ENCODE results near the gene MMP25. TPM values are rescaled to one million over a fixed set of nuclear protein-coding genes. Genes with fewer than 3 reads are reported as not detected.

Gene MMP25
- total and polyA plus RNA-seq, 7 experiments from 2014 or later: 0.64 to 64.4 (median 0.93) TPM

DNA sequence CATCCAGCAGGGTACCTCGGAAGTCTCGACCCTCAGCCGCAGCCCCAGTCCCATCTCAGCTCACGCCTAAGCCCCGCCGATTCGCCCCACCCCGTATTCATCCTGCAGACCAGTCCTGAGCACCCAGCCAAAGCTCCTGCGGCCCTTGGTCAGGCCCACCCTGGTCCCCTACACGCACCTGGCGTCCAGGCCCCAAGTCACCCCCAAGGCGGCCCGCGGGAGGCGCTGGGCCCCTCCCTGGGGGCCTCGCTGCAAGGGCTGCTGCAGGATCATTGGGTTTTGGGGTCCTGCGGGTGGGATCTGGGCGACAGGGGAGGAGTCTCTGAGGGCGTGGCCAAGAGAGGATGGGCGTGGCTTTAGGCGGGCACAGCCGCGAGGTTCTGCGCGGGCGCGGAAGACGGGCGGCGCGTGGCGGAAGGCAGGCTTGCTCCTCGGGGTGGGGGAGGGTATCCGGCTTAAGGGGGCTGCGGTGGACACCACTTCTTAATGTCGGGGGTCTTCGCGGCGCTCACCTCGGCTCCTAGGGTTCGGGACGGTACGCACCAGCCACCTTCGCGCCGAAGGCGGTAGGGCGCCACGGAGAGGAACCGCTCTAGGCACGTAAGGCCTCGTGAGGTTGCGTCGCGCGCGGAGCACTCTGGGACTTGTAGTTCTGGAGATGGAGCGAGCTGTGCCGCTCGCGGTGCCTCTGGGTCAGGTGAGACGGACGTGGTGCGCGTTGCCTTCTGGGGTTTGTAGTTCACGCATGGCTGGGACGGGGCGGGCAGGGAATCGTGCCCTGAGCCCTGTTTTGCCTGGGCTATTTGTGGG lies 22.5 kb upstream of the MMP25 start, which contains the start of the genes HCFC1R1 and THOC6:
Gene HCFC1R1 (minus strand): TSS at position 274 of the 810 bp plus-strand sequence. CDS start 1 bp downstream, at position 273.
Gene THOC6 (plus strand): TSS at position 367 of the 810 bp plus-strand sequence. CDS start 292 bp downstream, at position 659.
- Mint-ChIP-seq H3K4me1 (peaks cover 15 to 62% (median 50%) of the 10 kb centered on the region in 7 donors), H3K4me3 (peak within 1 kb of the TSS; percentile 78 to 98 (median 92)), H3K27me3 (peaks cover 0 to 5% (median 2%) of the 10 kb centered on the region in 5 donors), H3K9me3 (no peaks in the 10 kb centered on the region), H3K27ac (peak within 1 kb of the TSS; percentile 85 to 99 (median 96)), H3K36me3 (peaks cover 0 to 14% (median 3%) of the 10 kb centered on the region in 5 donors)
- Histone ChIP-seq H3K27ac (ENCODE audit: low read depth, low read length) (peak within 1 kb of the TSS; percentile 98), H3K4me3 (ENCODE audit: low read length) (peak within 1 kb of the TSS; percentile 87), H3K4me1 (ENCODE audit: control insufficient read depth in 2 of 2, insufficient read depth in 2 of 2, low read length in 2 of 2) (peaks cover 42 to 50% of the 10 kb centered on the region in 2 donors), H3K9me3 (ENCODE audit: control insufficient read depth in 2 of 3, low read length in 3 of 3) (no peaks in the 10 kb centered on the region), H3K27me3 (ENCODE audit: control insufficient read depth in 2 of 2, insufficient read depth in 2 of 2, low read length in 2 of 2) (peaks cover 0 to under 1% of the 10 kb centered on the region in 2 donors), H3K36me3 (ENCODE audit: control insufficient read depth in 2 of 3, insufficient read depth in 3 of 3, low read length in 3 of 3) (peaks cover 0 to 20% (median 0%) of the 10 kb centered on the region in 3 experiments)
- peak; percentile 89 for ATAC-seq
- ChIA-PET POLR2A (interaction anchor here (0.6 to 2.9 kb wide), 13 partner anchors 10 to 111 kb away, joined by 3 to 11 read pairs (median 4); partner anchors contain the start of genes CLDN9 and ZNF213), CTCF (interaction anchor here (1.8 to 3.3 kb wide), 2 partner anchors 20 to 111 kb away, joined by 5 to 11 read pairs; partner anchors contain the start of gene ZNF213)
- peak; percentile 86 to 96 (median 96) for DNase-seq
- intact Hi-C loops (cut with micrococcal nuclease): loop anchor here (1.0 to 10.0 kb wide), 12 partner anchors 20 to 1228 kb away; partner anchors contain the start of genes PAQR4 (in 2 of the 2), CEMP1 (in 1 of the 2), CLUAP1 (in 1 of the 2) and ELOB (in 1 of the 2)

DNA sequence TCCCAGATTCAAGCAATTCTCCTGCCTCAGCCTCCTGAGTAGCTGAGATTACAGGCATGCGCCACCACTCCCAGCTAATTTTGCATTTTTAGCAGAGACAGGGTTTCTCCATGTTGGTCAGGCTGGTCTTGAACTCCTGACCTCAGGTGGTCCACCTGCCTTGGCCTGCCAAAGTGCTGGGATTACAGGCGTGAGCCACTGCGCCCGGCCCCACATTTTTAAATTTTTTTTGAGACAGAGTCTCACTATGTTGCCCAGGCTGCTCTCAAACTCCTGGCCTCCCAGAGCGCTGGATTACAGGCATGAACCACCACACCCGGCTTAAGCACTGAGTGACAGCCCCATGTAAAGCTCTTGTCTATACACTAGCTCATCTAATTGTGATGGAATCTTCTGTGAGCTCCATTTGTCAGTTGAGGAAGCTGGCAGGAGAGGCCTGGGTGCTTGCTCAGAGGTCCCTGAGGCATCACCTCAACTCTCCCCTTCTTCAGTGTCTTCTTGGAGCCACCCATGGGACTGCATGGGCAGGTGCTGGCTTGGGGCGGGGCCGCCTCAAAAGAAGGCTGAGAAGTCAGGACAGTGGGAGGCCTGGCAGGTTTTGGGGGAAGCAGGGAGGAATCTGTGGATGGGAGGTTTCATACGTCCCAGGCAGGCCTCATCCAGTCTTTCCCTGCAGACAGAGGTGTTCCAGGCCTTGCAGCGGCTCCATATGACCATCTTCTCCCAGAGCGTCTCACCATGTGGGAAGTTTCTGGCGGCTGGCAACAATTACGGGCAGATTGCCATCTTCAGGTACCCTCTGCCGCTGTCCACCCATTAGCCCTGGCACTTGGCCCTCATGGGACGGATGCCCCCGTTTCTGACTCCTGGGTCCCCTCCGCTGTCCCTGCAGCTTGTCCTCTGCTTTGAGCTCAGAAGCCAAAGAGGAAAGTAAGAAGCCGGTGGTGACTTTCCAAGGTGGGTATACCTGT lies 21.0 kb upstream of the MMP25 start:
- peaks cover 6 to 17% (median 11%) of the 10 kb centered on the region in 5 donors for H3K27me3 Mint-ChIP-seq
- Histone ChIP-seq H3K9me3 (ENCODE audit: control insufficient read depth in 2 of 3, low read length in 3 of 3) (no peaks in the 10 kb centered on the region), H3K36me3 (ENCODE audit: control insufficient read depth in 2 of 3, insufficient read depth in 3 of 3, low read length in 3 of 3) (peaks cover 0 to 20% (median 0%) of the 10 kb centered on the region in 3 experiments), H3K27me3 (ENCODE audit: control insufficient read depth in 2 of 2, insufficient read depth in 2 of 2, low read length in 2 of 2) (peaks cover 0 to 5% of the 10 kb centered on the region in 2 donors), H3K4me1 (ENCODE audit: control insufficient read depth in 2 of 2, insufficient read depth in 2 of 2, low read length in 2 of 2) (peaks cover 51% of the 10 kb centered on the region in 2 donors), H3K4me3 (ENCODE audit: low read length) (no peak overlapping the region), H3K27ac (ENCODE audit: low read depth, low read length) (no peak overlapping the region)
- no peak for ATAC-seq
- peak overlapping the region in 3 of 10 donors; percentile 9 to 53 (median 25) for H3K4me3 Mint-ChIP-seq
- ChIA-PET POLR2A (interaction anchor here (1.0 kb wide), 1 partner anchor 15 kb away, joined by 3 read pairs; no protein-coding TSS in a partner anchor), CTCF (interaction anchor here (0.7 to 9.2 kb wide), 3 partner anchors 22 to 103 kb away, joined by 4 to 98 read pairs (median 4); no protein-coding TSS in a partner anchor)
- H3K36me3 Mint-ChIP-seq: peaks cover 0 to 14% (median 3%) of the 10 kb centered on the region in 5 donors
- H3K4me1 Mint-ChIP-seq: peaks cover 27 to 64% (median 53%) of the 10 kb centered on the region in 7 donors
- intact Hi-C loops (cut with micrococcal nuclease): loop anchor here in 1 of 2 donors (10.0 kb wide), 2 partner anchors 239 to 491 kb away; partner anchors contain the start of genes CEMP1 and PDPK1
- H3K9me3 Mint-ChIP-seq: no peaks in the 10 kb centered on the region
- no peak overlapping the region for H3K27ac Mint-ChIP-seq
- no peak for DNase-seq

DNA sequence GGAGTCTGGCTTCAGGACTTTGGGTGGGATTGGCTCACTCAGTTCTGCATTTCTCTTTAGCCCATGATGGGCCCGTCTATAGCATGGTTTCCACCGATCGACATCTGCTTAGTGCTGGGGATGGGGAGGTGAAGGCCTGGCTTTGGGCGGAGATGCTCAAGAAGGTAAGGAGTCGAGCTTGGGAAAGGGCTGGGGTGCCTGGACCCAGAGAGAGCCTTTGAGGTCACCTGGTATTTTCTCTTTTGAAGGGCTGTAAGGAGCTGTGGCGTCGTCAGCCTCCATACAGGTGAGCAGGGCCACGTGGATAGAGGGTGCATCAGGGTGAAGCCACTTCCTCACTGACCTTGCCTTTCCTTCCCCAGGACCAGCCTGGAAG lies 20.4 kb upstream of the MMP25 start:
- Histone ChIP-seq H3K4me3 (ENCODE audit: low read length) (no peak overlapping the region), H3K9me3 (ENCODE audit: control insufficient read depth in 2 of 3, low read length in 3 of 3) (no peaks in the 10 kb centered on the region), H3K27ac (ENCODE audit: low read depth, low read length) (no peak overlapping the region), H3K36me3 (ENCODE audit: control insufficient read depth in 2 of 3, insufficient read depth in 3 of 3, low read length in 3 of 3) (peaks cover 0 to 20% (median 0%) of the 10 kb centered on the region in 3 experiments), H3K4me1 (ENCODE audit: control insufficient read depth in 2 of 2, insufficient read depth in 2 of 2, low read length in 2 of 2) (peaks cover 46 to 47% of the 10 kb centered on the region in 2 donors), H3K27me3 (ENCODE audit: control insufficient read depth in 2 of 2, insufficient read depth in 2 of 2, low read length in 2 of 2) (peaks cover 0 to 5% of the 10 kb centered on the region in 2 donors)
- intact Hi-C loops (cut with micrococcal nuclease): loop anchor here in 1 of 2 donors (10.0 kb wide), 2 partner anchors 239 to 491 kb away; partner anchors contain the start of genes CEMP1 and PDPK1
- Mint-ChIP-seq H3K9me3 (no peaks in the 10 kb centered on the region), H3K36me3 (peaks cover 0 to 14% (median 3%) of the 10 kb centered on the region in 5 donors), H3K4me1 (peaks cover 27 to 62% (median 50%) of the 10 kb centered on the region in 7 donors), H3K27me3 (peaks cover 10 to 22% (median 11%) of the 10 kb centered on the region in 5 donors), H3K4me3 (no peak overlapping the region), H3K27ac (no peak overlapping the region)
- ATAC-seq (no peak), DNase-seq (no peak)
- CTCF ChIA-PET: interaction anchor here (0.7 to 9.2 kb wide), 2 partner anchors 22 to 103 kb away, joined by 4 to 98 read pairs; no protein-coding TSS in a partner anchor
- POLR2A ChIA-PET: interaction anchor here (1.0 kb wide), 1 partner anchor 16 kb away, joined by 3 read pairs; no protein-coding TSS in a partner anchor

DNA sequence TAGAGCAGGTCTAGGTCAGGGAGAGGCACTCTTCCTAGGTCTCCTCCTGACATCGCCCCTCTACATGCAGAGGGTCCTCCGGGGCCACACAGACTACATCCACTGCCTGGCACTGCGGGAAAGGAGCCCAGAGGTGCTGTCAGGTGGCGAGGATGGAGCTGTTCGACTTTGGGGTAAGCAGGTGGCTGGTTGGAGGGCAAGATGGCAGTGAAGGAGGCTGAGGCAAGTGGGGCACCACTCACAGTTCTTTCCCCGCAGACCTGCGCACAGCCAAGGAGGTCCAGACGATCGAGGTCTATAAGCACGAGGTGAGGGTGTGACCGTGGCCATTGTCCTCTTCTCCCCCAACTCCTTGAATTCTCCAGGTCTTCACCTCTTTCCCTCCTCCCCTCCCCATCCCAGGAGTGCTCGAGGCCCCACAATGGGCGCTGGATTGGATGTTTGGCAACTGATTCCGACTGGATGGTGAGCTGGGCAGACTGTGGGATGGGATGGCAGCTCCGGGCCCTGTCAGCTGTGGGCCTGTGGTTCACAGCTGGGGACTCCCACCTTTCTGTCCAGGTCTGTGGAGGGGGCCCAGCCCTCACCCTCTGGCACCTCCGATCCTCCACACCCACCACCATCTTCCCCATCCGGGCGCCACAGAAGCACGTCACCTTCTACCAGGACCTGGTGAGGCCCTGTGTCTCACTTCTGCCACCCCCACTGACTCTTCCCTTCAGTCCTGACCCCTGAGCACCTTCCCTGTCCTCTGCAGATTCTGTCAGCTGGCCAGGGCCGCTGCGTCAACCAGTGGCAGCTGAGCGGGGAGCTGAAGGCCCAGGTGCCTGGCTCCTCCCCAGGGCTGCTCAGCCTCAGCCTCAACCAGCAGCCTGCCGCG lies 19.5 kb upstream of the MMP25 start:
- H3K4me3 Mint-ChIP-seq: no peak overlapping the region
- Histone ChIP-seq H3K27me3 (ENCODE audit: control insufficient read depth in 2 of 2, insufficient read depth in 2 of 2, low read length in 2 of 2) (peaks cover 0 to 5% of the 10 kb centered on the region in 2 donors), H3K27ac (ENCODE audit: low read depth, low read length) (no peak overlapping the region), H3K4me3 (ENCODE audit: low read length) (no peak overlapping the region), H3K36me3 (ENCODE audit: control insufficient read depth in 2 of 3, insufficient read depth in 3 of 3, low read length in 3 of 3) (peaks cover 0 to 20% (median 0%) of the 10 kb centered on the region in 3 experiments), H3K9me3 (ENCODE audit: control insufficient read depth in 2 of 3, low read length in 3 of 3) (no peaks in the 10 kb centered on the region), H3K4me1 (ENCODE audit: control insufficient read depth in 2 of 2, insufficient read depth in 2 of 2, low read length in 2 of 2) (peaks cover 37 to 41% of the 10 kb centered on the region in 2 donors)
- ChIA-PET CTCF (interaction anchor here (0.7 to 9.2 kb wide), 11 partner anchors 12 to 367 kb away, joined by 3 to 98 read pairs (median 6); partner anchors contain the start of gene IL32), POLR2A (interaction anchor here (1.5 to 2.3 kb wide), 4 partner anchors 19 to 106 kb away, joined by 3 to 17 read pairs (median 7); no protein-coding TSS in a partner anchor)
- H3K9me3 Mint-ChIP-seq: no peaks in the 10 kb centered on the region
- no peak for DNase-seq
- H3K4me1 Mint-ChIP-seq: peaks cover 27 to 54% (median 46%) of the 10 kb centered on the region in 7 donors
- H3K27ac Mint-ChIP-seq: no peak overlapping the region
- H3K27me3 Mint-ChIP-seq: peaks cover 10 to 25% (median 13%) of the 10 kb centered on the region in 5 donors
- intact Hi-C loops (cut with micrococcal nuclease): loop anchor here in 1 of 2 donors (10.0 kb wide), 2 partner anchors 238 to 492 kb away; partner anchors contain the start of genes CEMP1 and PDPK1
- peaks cover 0 to 14% (median 3%) of the 10 kb centered on the region in 5 donors for H3K36me3 Mint-ChIP-seq
- no peak for ATAC-seq

DNA sequence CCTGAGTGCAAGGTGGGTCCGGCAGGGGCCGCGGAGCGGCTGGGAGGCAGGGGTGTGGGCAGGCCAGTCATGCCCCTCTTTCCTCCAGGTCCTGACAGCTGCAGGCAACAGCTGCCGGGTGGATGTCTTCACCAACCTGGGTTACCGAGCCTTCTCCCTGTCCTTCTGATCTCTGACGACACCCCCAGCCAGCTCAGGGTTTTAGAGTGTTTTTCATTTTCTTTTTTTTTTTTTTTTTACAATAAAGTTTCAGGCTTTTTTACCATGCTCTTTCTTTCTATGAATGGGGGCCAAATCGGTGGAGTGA lies 18.9 kb upstream of the MMP25 start:
- peaks cover 31 to 35% of the 10 kb centered on the region in 2 donors for H3K4me1 ChIP-seq (ENCODE audit: control insufficient read depth in 2 of 2, insufficient read depth in 2 of 2, low read length in 2 of 2)
- H3K4me3 ChIP-seq (ENCODE audit: low read length): no peak overlapping the region
- H3K27me3 Mint-ChIP-seq: peaks cover 12 to 28% (median 16%) of the 10 kb centered on the region in 5 donors
- H3K36me3 ChIP-seq (ENCODE audit: control insufficient read depth in 2 of 3, insufficient read depth in 3 of 3, low read length in 3 of 3): peaks cover 0 to 20% (median 0%) of the 10 kb centered on the region in 3 experiments
- peaks cover 27 to 48% (median 42%) of the 10 kb centered on the region in 7 donors for H3K4me1 Mint-ChIP-seq
- H3K9me3 ChIP-seq (ENCODE audit: control insufficient read depth in 2 of 3, low read length in 3 of 3): no peaks in the 10 kb centered on the region
- H3K27ac ChIP-seq (ENCODE audit: low read depth, low read length): no peak overlapping the region
- no peak overlapping the region for H3K27ac Mint-ChIP-seq
- peaks cover 0 to 14% (median 3%) of the 10 kb centered on the region in 5 donors for H3K36me3 Mint-ChIP-seq
- no peaks in the 10 kb centered on the region for H3K9me3 Mint-ChIP-seq
- peak overlapping the region in 2 of 10 donors; percentile 13 to 30 for H3K4me3 Mint-ChIP-seq
- CTCF ChIA-PET: interaction anchor here (0.7 to 9.2 kb wide), 14 partner anchors 8 to 367 kb away, joined by 3 to 98 read pairs (median 6); partner anchors contain the start of genes CLDN6, IL32 and TNFRSF12A
- intact Hi-C loops (cut with micrococcal nuclease): loop anchor here in 1 of 2 donors (10.0 kb wide), 2 partner anchors 237 to 493 kb away; partner anchors contain the start of genes CEMP1 and PDPK1
- ATAC-seq (no peak), DNase-seq (no peak)
- POLR2A ChIA-PET: interaction anchor here (0.5 to 2.3 kb wide), 8 partner anchors 20 to 182 kb away, joined by 3 to 17 read pairs (median 4); partner anchors contain the start of gene ZNF213
- H3K27me3 ChIP-seq (ENCODE audit: control insufficient read depth in 2 of 2, insufficient read depth in 2 of 2, low read length in 2 of 2): peaks cover 5 to 6% of the 10 kb centered on the region in 2 donors
